Rectal smooth muscle tissue (tissue), 1 donor: Measurements from ENCODE around the gene DCST1.

Experiments
- H3K27ac ChIP-seq: one replicate; pipeline ENCODE4 v1.7.0; 2013; ENCODE audit warnings: low read depth, low read length, inconsistent platforms
- H3K27me3 ChIP-seq: one replicate; pipeline ENCODE4 v1.7.0; 2013; ENCODE audit warnings: low read length; ENCODE audit not compliant: control insufficient read depth, insufficient read depth
- H3K36me3 ChIP-seq: one replicate; pipeline ENCODE4 v1.7.0; 2013; ENCODE audit warnings: low read length; ENCODE audit not compliant: control insufficient read depth, insufficient read depth
- H3K4me1 ChIP-seq: one replicate; pipeline ENCODE4 v1.7.0; 2013; ENCODE audit warnings: low read length; ENCODE audit not compliant: control insufficient read depth, insufficient read depth
- H3K4me3 ChIP-seq: one replicate; pipeline ENCODE4 v1.7.0; 2013; ENCODE audit warnings: low read length
- H3K9ac ChIP-seq: one replicate; pipeline ENCODE4 v1.7.0; 2013; ENCODE audit warnings: low read length

The DCST1 gene

GRCh38 chr1:155011437-155012025, 22.1 kb upstream of the DCST1 start:
- Histone ChIP-seq H3K4me3 (peak overlapping the region; percentile 20), H3K4me1 (peaks cover 14% of the 10 kb centered on the region), H3K27me3 (no peaks in the 10 kb centered on the region), H3K36me3 (peaks cover 2% of the 10 kb centered on the region), H3K27ac (peak overlapping the region; percentile 58), H3K9ac (no peak overlapping the region)

GRCh38 chr1:155012026-155012546, 21.5 kb upstream of the DCST1 start:
- Histone ChIP-seq H3K36me3 (peaks cover 2% of the 10 kb centered on the region), H3K9ac (peak overlapping the region; percentile 29), H3K27me3 (no peaks in the 10 kb centered on the region), H3K27ac (peak overlapping the region; percentile 58), H3K4me3 (peak overlapping the region; percentile 20), H3K4me1 (peaks cover 14% of the 10 kb centered on the region)

- H3K4me3 ChIP-seq: peak overlapping the region; percentile 13
- H3K9ac ChIP-seq: no peak overlapping the region
- H3K27ac ChIP-seq: peak overlapping the region; percentile 58
- H3K36me3 ChIP-seq: peaks cover 2% of the 10 kb centered on the region
- no peaks in the 10 kb centered on the region for H3K27me3 ChIP-seq
- H3K4me1 ChIP-seq: peaks cover 13% of the 10 kb centered on the region
These were observed 20.6 kb upstream of the DCST1 start for GRCh38 chr1:155012776-155013602.

- no peak overlapping the region for H3K9ac ChIP-seq
- H3K27me3 ChIP-seq: no peaks in the 10 kb centered on the region
- peaks cover 13% of the 10 kb centered on the region for H3K4me1 ChIP-seq
- H3K36me3 ChIP-seq: peaks cover 2% of the 10 kb centered on the region
- H3K4me3 ChIP-seq: no peak overlapping the region
- no peak overlapping the region for H3K27ac ChIP-seq
These were observed 20.0 kb upstream of the DCST1 start for GRCh38 chr1:155013632-155014031.

DNA sequence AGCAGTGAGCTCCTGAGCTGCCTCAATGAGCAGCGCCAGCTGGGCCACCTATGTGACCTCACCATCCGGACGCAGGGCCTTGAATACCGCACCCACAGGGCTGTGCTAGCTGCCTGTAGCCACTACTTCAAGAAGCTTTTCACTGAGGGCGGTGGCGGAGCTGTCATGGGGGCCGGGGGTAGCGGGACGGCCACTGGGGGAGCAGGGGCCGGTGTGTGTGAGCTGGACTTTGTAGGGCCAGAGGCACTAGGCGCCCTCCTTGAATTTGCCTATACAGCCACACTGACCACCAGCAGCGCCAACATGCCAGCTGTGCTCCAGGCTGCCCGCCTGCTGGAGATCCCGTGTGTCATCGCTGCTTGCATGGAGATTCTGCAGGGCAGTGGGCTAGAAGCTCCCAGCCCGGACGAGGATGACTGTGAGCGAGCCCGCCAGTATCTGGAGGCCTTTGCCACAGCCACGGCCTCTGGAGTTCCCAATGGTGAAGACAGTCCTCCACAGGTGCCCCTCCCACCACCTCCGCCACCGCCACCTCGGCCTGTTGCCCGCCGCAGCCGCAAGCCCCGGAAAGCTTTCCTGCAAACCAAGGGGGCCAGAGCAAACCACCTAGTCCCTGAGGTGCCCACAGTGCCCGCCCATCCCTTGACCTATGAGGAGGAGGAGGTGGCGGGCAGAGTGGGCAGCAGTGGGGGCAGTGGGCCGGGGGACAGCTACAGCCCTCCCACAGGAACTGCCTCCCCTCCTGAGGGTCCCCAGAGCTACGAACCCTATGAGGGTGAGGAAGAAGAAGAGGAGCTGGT, 18.7 kb upstream of the DCST1 start:
- Histone ChIP-seq H3K27ac (no peak overlapping the region), H3K9ac (no peak overlapping the region), H3K36me3 (no peaks in the 10 kb centered on the region), H3K4me1 (peaks cover 13% of the 10 kb centered on the region), H3K27me3 (no peaks in the 10 kb centered on the region), H3K4me3 (no peak overlapping the region)

DNA sequence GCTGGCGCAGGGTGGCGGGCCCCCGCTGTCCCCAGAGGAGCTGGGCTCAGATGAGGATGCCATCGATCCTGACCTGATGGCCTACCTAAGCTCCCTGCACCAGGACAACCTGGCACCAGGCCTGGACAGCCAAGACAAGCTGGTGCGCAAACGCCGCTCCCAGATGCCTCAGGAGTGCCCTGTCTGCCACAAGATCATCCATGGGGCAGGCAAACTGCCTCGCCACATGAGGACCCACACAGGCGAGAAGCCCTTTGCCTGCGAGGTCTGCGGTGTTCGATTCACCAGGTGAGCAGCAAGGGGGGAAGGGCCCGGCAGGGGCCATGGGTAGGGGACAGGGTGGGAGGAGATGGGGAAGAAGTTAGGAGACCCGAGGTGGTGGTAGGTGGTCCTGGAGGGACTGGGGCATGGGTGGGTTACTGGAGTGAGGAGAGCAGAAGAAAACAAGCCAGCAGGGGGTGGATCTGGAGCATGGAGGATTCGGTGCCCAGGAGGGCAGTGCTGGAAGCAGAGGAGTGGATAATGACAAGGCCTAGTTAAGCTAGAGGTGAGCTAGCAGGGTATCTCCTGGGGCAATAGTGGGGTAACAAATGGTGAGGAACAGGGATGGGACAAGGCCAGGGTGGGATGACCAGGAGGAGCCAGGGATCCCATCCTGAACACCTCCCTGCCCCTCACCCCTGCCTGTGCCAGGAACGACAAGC, 17.9 kb upstream of the DCST1 start:
- Histone ChIP-seq H3K4me1 (peaks cover 13% of the 10 kb centered on the region), H3K27me3 (no peaks in the 10 kb centered on the region), H3K4me3 (no peak overlapping the region), H3K9ac (no peak overlapping the region), H3K36me3 (no peaks in the 10 kb centered on the region), H3K27ac (no peak overlapping the region)

DNA sequence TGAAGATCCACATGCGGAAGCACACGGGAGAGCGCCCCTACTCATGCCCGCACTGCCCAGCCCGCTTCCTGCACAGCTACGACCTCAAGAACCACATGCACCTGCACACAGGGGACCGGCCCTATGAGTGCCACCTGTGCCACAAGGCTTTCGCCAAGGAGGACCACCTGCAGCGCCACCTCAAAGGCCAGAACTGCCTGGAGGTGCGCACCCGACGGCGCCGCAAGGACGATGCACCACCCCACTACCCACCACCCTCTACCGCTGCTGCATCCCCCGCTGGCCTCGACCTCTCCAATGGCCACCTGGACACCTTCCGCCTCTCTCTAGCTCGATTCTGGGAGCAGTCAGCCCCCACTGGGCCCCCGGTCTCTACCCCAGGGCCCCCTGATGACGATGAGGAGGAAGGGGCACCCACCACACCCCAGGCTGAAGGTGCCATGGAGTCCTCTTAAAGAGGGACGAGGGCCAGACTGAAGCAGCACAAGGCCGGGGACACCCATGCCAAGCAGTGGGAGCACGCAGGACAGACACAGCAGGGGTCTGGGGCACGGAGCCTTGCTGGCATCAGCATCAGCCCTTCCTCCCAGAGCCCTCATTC, 17.3 kb upstream of the DCST1 start:
- H3K27ac ChIP-seq: peak overlapping the region; percentile 94
- H3K9ac ChIP-seq: no peak overlapping the region
- no peaks in the 10 kb centered on the region for H3K27me3 ChIP-seq
- H3K36me3 ChIP-seq: no peaks in the 10 kb centered on the region
- no peak overlapping the region for H3K4me3 ChIP-seq
- H3K4me1 ChIP-seq: peaks cover 13% of the 10 kb centered on the region

GRCh38 chr1:155017041-155017945, 16.3 kb upstream of the DCST1 start:
- Histone ChIP-seq H3K27ac (peak overlapping the region; percentile 94), H3K36me3 (no peaks in the 10 kb centered on the region), H3K4me1 (peaks cover 9% of the 10 kb centered on the region), H3K4me3 (peak overlapping the region; percentile 66), H3K27me3 (no peaks in the 10 kb centered on the region), H3K9ac (peak overlapping the region; percentile 70)

DNA sequence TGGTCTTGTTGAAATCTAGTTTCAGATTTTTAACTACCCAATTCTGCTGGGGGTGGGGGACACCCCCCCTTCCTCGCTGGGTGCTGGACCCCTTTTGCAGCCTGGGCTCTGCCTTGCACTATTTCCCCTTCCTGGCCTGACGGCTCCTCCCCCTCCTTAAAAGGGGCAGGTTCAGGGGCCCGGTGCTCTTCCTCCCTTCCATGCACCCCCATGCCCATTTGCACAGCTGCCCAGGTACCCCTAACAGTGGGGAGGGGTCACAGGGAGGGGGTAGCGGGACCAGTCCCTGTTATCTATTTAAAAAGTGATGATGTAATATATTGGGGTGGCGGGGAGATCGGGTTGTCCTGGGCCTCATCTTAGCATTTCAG, 15.7 kb upstream of the DCST1 start:
- H3K9ac ChIP-seq: peak overlapping the region; percentile 70
- H3K36me3 ChIP-seq: no peaks in the 10 kb centered on the region
- H3K4me1 ChIP-seq: peaks cover 6% of the 10 kb centered on the region
- H3K4me3 ChIP-seq: peak overlapping the region; percentile 66
- H3K27ac ChIP-seq: peak overlapping the region; percentile 94
- H3K27me3 ChIP-seq: no peaks in the 10 kb centered on the region

DNA sequence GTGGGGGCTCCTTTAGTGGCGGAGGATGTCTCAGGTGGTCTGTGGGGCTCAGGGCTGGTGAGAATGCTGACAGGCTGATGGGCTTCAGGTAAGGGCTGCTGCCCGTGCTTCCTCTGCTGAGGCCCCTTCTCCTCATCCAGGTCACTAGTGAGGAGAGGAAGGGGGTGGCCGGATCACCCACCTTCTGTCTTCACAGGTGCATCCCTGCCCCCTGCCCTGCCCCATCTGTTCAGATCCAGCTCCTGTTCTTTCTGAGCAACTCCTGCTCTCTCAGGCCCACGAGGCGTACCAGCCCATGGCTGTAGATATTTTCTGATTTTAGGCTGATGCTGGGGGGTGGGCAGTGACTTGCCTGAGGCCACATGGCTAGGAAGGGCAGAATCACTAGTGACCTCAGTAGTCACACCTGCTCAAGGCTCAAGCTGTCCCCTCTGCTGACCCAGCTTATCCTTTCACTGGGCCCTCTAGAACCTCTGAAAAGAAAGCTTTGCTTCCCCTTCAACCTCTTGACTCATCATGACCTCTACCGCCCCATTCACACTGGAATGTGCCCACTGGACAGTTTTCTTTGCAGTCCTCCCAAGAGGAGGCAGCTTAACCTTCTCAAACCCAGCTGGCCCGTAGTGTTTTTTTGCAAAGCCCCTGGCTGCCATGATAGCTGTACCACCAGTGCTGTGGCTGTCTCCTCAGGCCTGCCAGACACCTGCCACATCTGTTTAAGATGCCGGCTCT, 14.8 kb upstream of the DCST1 start:
- Histone ChIP-seq H3K4me3 (no peak overlapping the region), H3K27ac (no peak overlapping the region), H3K27me3 (no peaks in the 10 kb centered on the region), H3K4me1 (peaks cover 6% of the 10 kb centered on the region), H3K9ac (no peak overlapping the region), H3K36me3 (no peaks in the 10 kb centered on the region)
